Epithelial cell of proximal tubule (primary cell): ENCODE measurements around the gene NET1. TPM values are rescaled to one million over a fixed set of nuclear protein-coding genes. Genes with fewer than 3 reads are reported as not detected.
"Not testable (repeated sequence)": the region's sequence is repeated elsewhere in the genome, so short reads cannot be mapped to it uniquely, and the experiment has no call there.

Experiments used
- DNase-seq: peaks from one replicate; pipeline ENCODE4 v3.0.0-alpha.2; 2011; ENCODE audit warnings: low read depth
- H3K4me3 ChIP-seq: 2 replicates; pipeline ENCODE4 v1.5.1; 2011; ENCODE audit warnings: low read depth, mild to moderate bottlenecking, low read length
- total RNA-seq: library from RNA; depleted of rRNA; stranded (reverse); fragments of >200 nt; gene quantifications from 2 replicates; pipeline ENCODE4 v1.2.3, GENCODE V29; 2015
- TF ChIP-seq, protein P1 (sequence below): conservative IDR thresholded peaks from 2 replicates; pipeline ENCODE4 v1.5.1; 2012; ENCODE audit warnings: low read depth, mild to moderate bottlenecking, low read length

Gene NET1
- total RNA-seq, 1 donor from 2014 or later = 122 TPM

- H3K4me3 ChIP-seq = no peak overlapping the region
- no peak for DNase-seq
- TF ChIP-seq, protein P1, sequence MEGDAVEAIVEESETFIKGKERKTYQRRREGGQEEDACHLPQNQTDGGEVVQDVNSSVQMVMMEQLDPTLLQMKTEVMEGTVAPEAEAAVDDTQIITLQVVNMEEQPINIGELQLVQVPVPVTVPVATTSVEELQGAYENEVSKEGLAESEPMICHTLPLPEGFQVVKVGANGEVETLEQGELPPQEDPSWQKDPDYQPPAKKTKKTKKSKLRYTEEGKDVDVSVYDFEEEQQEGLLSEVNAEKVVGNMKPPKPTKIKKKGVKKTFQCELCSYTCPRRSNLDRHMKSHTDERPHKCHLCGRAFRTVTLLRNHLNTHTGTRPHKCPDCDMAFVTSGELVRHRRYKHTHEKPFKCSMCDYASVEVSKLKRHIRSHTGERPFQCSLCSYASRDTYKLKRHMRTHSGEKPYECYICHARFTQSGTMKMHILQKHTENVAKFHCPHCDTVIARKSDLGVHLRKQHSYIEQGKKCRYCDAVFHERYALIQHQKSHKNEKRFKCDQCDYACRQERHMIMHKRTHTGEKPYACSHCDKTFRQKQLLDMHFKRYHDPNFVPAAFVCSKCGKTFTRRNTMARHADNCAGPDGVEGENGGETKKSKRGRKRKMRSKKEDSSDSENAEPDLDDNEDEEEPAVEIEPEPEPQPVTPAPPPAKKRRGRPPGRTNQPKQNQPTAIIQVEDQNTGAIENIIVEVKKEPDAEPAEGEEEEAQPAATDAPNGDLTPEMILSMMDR = no peak
These were observed 41.6 kb upstream of the NET1 start for GRCh38 chr10:5370493-5371352.

- no peak for DNase-seq
- TF ChIP-seq, protein P1 = no peak
- no peak overlapping the region for H3K4me3 ChIP-seq
These were observed 39.0 kb upstream of the NET1 start for GRCh38 chr10:5373307-5373706.

GRCh38 chr10:5373891-5374611, 38.3 kb upstream of the NET1 start:
- no peak overlapping the region for H3K4me3 ChIP-seq
- DNase-seq = no peak
- TF ChIP-seq, protein P1 = no peak

DNA sequence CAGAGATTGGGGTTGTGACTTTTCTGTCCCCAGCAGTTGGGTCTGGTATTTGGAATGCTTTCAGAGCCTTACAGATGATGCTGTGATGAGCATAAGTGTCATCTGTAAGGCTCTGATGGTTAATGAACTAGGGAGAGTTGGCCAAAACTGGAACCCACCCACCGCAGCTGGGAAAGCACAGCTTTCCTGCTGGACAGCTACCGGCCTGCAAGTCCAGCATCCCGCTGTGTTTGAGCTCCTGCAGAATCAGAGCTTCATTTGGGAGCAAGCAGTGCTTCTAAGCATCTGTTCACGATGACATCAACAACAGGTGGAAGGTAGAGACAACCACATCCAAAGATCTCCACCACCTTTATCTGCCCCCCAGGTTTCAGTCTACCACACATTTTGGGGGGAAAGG, 35.9 kb upstream of the NET1 start:
- TF ChIP-seq, protein P1 = no peak
- no peak overlapping the region for H3K4me3 ChIP-seq
- no peak for DNase-seq

DNA sequence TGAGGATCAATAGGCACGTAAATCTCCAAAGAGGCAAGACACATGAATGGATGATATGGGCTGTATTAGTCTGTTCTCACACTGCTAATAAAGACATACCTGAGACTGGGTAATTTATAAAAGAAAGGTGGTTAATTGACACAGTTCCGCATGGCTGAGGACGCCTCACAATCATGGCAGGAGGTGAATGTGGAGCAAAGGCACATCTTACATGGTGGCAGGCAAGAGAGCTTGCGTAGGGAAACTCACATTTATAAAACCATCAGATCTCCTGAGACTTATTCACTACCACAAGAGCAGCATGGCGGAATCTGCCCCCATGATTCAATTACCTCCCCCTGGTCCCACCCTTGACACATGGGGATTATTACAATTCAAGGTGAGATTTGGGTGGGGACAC, 33.2 kb upstream of the NET1 start:
- DNase-seq, H3K4me3 ChIP-seq: not testable (repeated sequence)

DNA sequence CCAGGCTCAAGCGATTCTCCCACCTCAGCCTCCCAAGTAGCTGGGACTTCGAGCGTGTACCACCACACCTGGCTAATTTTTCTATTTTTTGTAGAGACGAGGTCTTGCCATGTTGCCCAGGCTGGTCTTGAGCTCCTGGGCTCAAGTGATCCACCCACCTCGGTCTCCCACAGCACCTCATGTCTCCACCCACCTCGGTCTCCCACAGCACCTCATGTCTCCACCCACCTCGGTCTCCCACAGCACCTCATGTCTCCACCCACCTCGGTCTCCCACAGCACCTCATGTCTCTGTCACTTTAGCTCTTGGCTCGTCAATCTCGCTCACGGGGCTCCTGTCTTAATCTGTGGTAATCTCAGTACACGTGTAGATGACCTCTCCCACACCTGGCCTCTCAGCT, 32.0 kb upstream of the NET1 start:
- DNase-seq = not testable (repeated sequence)

DNA sequence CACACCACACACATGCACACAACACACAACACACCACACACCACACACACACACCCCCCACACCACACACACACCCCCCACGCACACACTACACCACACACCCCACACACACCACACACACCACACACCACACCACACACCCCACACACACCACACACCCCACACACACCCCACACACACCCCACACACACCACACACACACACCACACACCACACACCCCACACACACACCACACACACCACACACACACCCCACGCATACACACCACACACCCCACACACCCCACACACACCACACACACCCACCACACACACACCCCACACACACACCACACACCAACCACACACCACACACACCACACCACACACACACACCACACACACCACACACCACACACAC, 31.2 kb upstream of the NET1 start:
- no peak for DNase-seq
- TF ChIP-seq, protein P1 = no peak
- H3K4me3 ChIP-seq = no peak overlapping the region

More for the DNA sequence above, 32.0 kb upstream of the NET1 start:
- H3K4me3 ChIP-seq = not testable (repeated sequence)

DNA sequence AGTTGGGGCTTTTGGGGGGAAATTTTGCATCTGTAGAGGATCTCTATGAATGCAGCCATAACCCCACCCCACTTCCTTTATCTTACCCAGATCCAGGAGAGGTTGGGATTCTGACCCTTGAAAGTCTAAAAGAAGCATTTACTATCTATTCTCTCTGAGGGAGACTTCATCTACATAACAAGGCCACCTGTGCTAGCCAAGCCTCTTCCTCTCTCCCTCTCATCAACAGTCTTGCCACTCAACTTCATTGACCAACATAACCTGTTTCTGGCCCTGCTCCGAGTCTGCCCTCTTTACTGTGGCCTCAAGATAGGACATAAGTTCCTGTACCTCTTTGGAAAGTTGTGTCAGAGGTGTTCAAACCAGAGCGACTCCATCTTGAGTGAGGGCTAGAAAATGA, 27.1 kb upstream of the NET1 start:
- TF ChIP-seq, protein P1 = no peak

More for the DNA sequence above, 27.1 kb upstream of the NET1 start:
- no peak overlapping the region for H3K4me3 ChIP-seq
- DNase-seq = no peak
